IMR-90 (cell line): ENCODE measurements around the gene SGK2. TPM values are rescaled to one million over a fixed set of nuclear protein-coding genes. Genes with fewer than 3 reads are reported as not detected.

Experiments
- ATAC-seq: fragments of 200-7000 bp; cut with Tn5 transposase; 2 replicates; pipeline ENCODE4 v1.9.1; 2020; ENCODE audit warnings: low read depth, mild to moderate bottlenecking, moderate library complexity
- BruUV-seq: library from RNA; stranded (reverse); fragments of 400-500 nt; replicated peaks from 2 replicates; lab custom pipeline; 2021; lab: Mats Ljungman, UMichigan
- CTCF ChIA-PET: fragments of 300-600 bp; formaldehyde crosslinking; extraction: SDS; loops from one replicate; lab custom pipeline; 2021; ENCODE audit warnings: antibody characterized with exemption; lab: Yijun Ruan, JAX
- POLR2A ChIA-PET: fragments of 300-600 bp; sonication (Branson Sonifier 250); formaldehyde crosslinking; loops from one replicate; lab custom pipeline; 2022; ENCODE audit warnings: antibody characterized with exemption; ENCODE audit not compliant: unreplicated experiment; lab: Charles Lee
- DNase-seq: peaks from one replicate; pipeline ENCODE4 v3.0.0; 2013
- H2AFZ ChIP-seq: replicated peaks from 2 replicates; pipeline ENCODE3; 2013; ENCODE audit warnings: low read length, mild to moderate bottlenecking; ENCODE audit not compliant: poor library complexity
- H2AK5ac ChIP-seq: 2 replicates; pipeline ENCODE4 v1.6.1; 2013; ENCODE audit warnings: low read depth, low read length, inconsistent platforms
- H2AK9ac ChIP-seq: replicated peaks from 2 replicates; pipeline ENCODE3; 2013; ENCODE audit warnings: mild to moderate bottlenecking, low read depth, low read length, moderate library complexity; ENCODE audit not compliant: poor library complexity
- H2BK120ac ChIP-seq: 2 replicates; pipeline ENCODE4 v1.6.1; 2013; ENCODE audit warnings: low read depth, low read length, inconsistent platforms
- H2BK15ac ChIP-seq: 3 replicates; pipeline ENCODE4 v1.6.1; 2013; ENCODE audit warnings: low read depth, low read length, inconsistent platforms
- H2BK20ac ChIP-seq: 2 replicates; pipeline ENCODE4 v1.6.1; 2013; ENCODE audit warnings: low read depth, mild to moderate bottlenecking, inconsistent platforms, low read length, moderate library complexity
- H2BK5ac ChIP-seq: 2 replicates; pipeline ENCODE4 v1.6.1; 2013; ENCODE audit warnings: mild to moderate bottlenecking, low read depth, low read length, inconsistent platforms; ENCODE audit not compliant: poor library complexity, severe bottlenecking
- H3K14ac ChIP-seq: replicated peaks from 2 replicates; pipeline ENCODE4 v1.6.1; 2013; ENCODE audit warnings: low read depth, low read length, inconsistent platforms
- H3K18ac ChIP-seq: 2 replicates; pipeline ENCODE4 v1.6.1; 2013; ENCODE audit warnings: low read depth, low read length, control low read depth
- H3K23ac ChIP-seq: 2 replicates; pipeline ENCODE4 v1.6.1; 2013; ENCODE audit warnings: low read depth, low read length, inconsistent platforms
- H3K27ac ChIP-seq: 2 replicates; pipeline ENCODE4 v1.5.1; 2013; ENCODE audit warnings: mild to moderate bottlenecking, control low read depth, low read length; ENCODE audit not compliant: insufficient read depth
- H3K27me3 ChIP-seq: 2 replicates; pipeline ENCODE4 v1.6.1; 2013; ENCODE audit warnings: low read length; ENCODE audit not compliant: control insufficient read depth, insufficient read depth
- H3K36me3 ChIP-seq: 2 replicates; pipeline ENCODE4 v1.6.1; 2013; ENCODE audit warnings: low read length, mixed read lengths; ENCODE audit not compliant: control insufficient read depth, insufficient read depth
- H3K4ac ChIP-seq: 2 replicates; pipeline ENCODE4 v1.6.1; 2013; ENCODE audit warnings: low read depth, low read length, inconsistent platforms
- H3K4me1 ChIP-seq: 2 replicates; pipeline ENCODE4 v1.6.1; 2013; ENCODE audit warnings: low read length, mixed read lengths; ENCODE audit not compliant: control insufficient read depth, insufficient read depth
- H3K4me2 ChIP-seq: 2 replicates; pipeline ENCODE4 v1.6.1; 2013; ENCODE audit warnings: low read depth, mild to moderate bottlenecking, control low read depth, low read length, moderate library complexity
- H3K4me3 ChIP-seq: 2 replicates; pipeline ENCODE4 v1.5.1; 2013; ENCODE audit warnings: low read depth, mild to moderate bottlenecking, control low read depth, low read length, moderate library complexity; ENCODE audit not compliant: insufficient read depth
- H3K56ac ChIP-seq: 2 replicates; pipeline ENCODE4 v1.6.1; 2013; ENCODE audit warnings: low read length, inconsistent platforms; ENCODE audit not compliant: insufficient read depth; ENCODE audit errors: extremely low read depth
- H3K79me1 ChIP-seq, 2 experiments: 2 replicates each; pipeline ENCODE4 v1.6.1; 2013; ENCODE audit warnings: low read length in 2 of 2, inconsistent platforms in 1 of 2, low read depth in 1 of 2
- H3K9ac ChIP-seq: 2 replicates; pipeline ENCODE4 v1.6.1; 2013; ENCODE audit warnings: low read depth, low read length, control low read depth
- H3K9me1 ChIP-seq: 2 replicates; pipeline ENCODE4 v1.6.1; 2013; ENCODE audit warnings: low read length, inconsistent platforms; ENCODE audit not compliant: insufficient read depth
- H3K9me3 ChIP-seq: 2 replicates; pipeline ENCODE4 v1.6.1; 2013; ENCODE audit warnings: low read length; ENCODE audit not compliant: control insufficient read depth, insufficient read depth
- H4K20me1 ChIP-seq: 2 replicates; pipeline ENCODE4 v1.6.1; 2013; ENCODE audit warnings: low read length, inconsistent platforms; ENCODE audit not compliant: insufficient read depth
- H4K5ac ChIP-seq: 2 replicates; pipeline ENCODE4 v1.6.1; 2013; ENCODE audit warnings: mild to moderate bottlenecking, low read depth, low read length, control low read depth
- H4K8ac ChIP-seq, 2 experiments: 2 replicates each; pipeline ENCODE4 v1.6.1; 2013; ENCODE audit warnings: low read depth in 2 of 2, low read length in 2 of 2, control low read depth in 1 of 2, inconsistent platforms in 1 of 2
- H4K91ac ChIP-seq: 2 replicates; pipeline ENCODE4 v1.6.1; 2013; ENCODE audit warnings: low read depth, low read length, inconsistent platforms; ENCODE audit not compliant: insufficient read depth
- BHLHE40 ChIP-seq: fragments of 150-350 bp; IDR thresholded peaks from 2 replicates; pipeline ENCODE4 v1.6.1; 2016; ENCODE audit warnings: mild to moderate bottlenecking, low read depth, low read length
- CEBPB ChIP-seq: IDR thresholded peaks from 2 replicates; pipeline ENCODE4 v1.6.1; 2012; ENCODE audit warnings: low read depth, low read length, improper control_type of control experiment
- CHD1 ChIP-seq: IDR thresholded peaks from 2 replicates; pipeline ENCODE4 v1.6.1; 2012; ENCODE audit warnings: low read depth, low read length, improper control_type of control experiment
- CTCF ChIP-seq: conservative IDR thresholded peaks from 2 replicates; pipeline ENCODE4 v1.5.1; 2012; ENCODE audit warnings: mild to moderate bottlenecking, low read depth, low read length, improper control_type of control experiment
- FOS ChIP-seq: fragments of 150-350 bp; IDR thresholded peaks from 2 replicates; pipeline ENCODE4 v1.6.1; 2016; ENCODE audit warnings: low read depth, low read length
- MAFK ChIP-seq: IDR thresholded peaks from 2 replicates; pipeline ENCODE4 v1.6.1; 2012; ENCODE audit warnings: low read depth, low read length, improper control_type of control experiment
- MAZ ChIP-seq: IDR thresholded peaks from 2 replicates; pipeline ENCODE4 v1.6.1; 2012; ENCODE audit warnings: low read depth, mild to moderate bottlenecking, low read length, improper control_type of control experiment, moderate library complexity, borderline replicate concordance
- MXI1 ChIP-seq: IDR thresholded peaks from 2 replicates; pipeline ENCODE4 v1.6.1; 2012; ENCODE audit warnings: low read depth, mild to moderate bottlenecking, low read length, moderate library complexity, borderline replicate concordance
- NFE2L2 ChIP-seq: fragments of 150-350 bp; IDR thresholded peaks from 2 replicates; pipeline ENCODE4 v1.6.1; 2016; ENCODE audit warnings: low read depth, mild to moderate bottlenecking, low read length
- POLR2A ChIP-seq: IDR thresholded peaks from 2 replicates; pipeline ENCODE4 v1.6.1; 2012; ENCODE audit warnings: mild to moderate bottlenecking, low read depth, low read length
- RCOR1 ChIP-seq: IDR thresholded peaks from 2 replicates; pipeline ENCODE4 v1.6.1; 2012; ENCODE audit warnings: mild to moderate bottlenecking, low read length, improper control_type of control experiment; ENCODE audit not compliant: insufficient replicate concordance
- RFX5 ChIP-seq: IDR thresholded peaks from 2 replicates; pipeline ENCODE4 v1.8.0; 2012; ENCODE audit warnings: low read depth, mild to moderate bottlenecking, low read length, moderate library complexity
- SMC3 ChIP-seq: fragments of 150-350 bp; IDR thresholded peaks from 2 replicates; pipeline ENCODE4 v1.6.1; 2016; ENCODE audit warnings: low read depth, mild to moderate bottlenecking, antibody characterized with exemption, low read length, moderate library complexity
- WGBS, 2 experiments: methylation state at CpG; one replicate each; pipeline versions ENCODE4 v1.1.5 to v1.1.7; 2013; ENCODE audit warnings: missing lambda C conversion rate in 2 of 2; ENCODE audit not compliant: insufficient read length in 1 of 2; ENCODE audit errors: extremely low coverage in 2 of 2; 5-methylcytosine and 5-hydroxymethylcytosine counted together
- dilution Hi-C: fragments of 300-500 bp; cut with HindIII; formaldehyde crosslinking; loops from one replicate; pipeline ENCODE4 v1.14.3; 2018; ENCODE audit warnings: low sequenced_read_pairs; ENCODE audit not compliant: unreplicated experiment
- in situ Hi-C: fragments of 300-500 bp; cut with MboI; formaldehyde crosslinking; loops from 3 replicates; pipeline ENCODE4 v1.14.3; 2019; ENCODE audit warnings: low sequenced_read_pairs, inconsistent platforms, mixed read lengths
- intact Hi-C: fragments of 100-400 bp; cut with micrococcal nuclease; formaldehyde crosslinking; loops from 2 replicates; pipeline ENCODE4 v1.10.0; 2022
- polyA plus RNA-seq, 3 experiments: library from polyadenylated mRNA; depleted of rRNA; stranded (reverse); fragments of >200 nt; gene quantifications; 2 replicates each; pipeline ENCODE4 v1.2.3, GENCODE V29; 2012; ENCODE audit warnings: low replicate concordance in 1 of 3
- total RNA-seq: library from RNA; depleted of rRNA; stranded (reverse); fragments of >200 nt; gene quantifications from 2 replicates; pipeline ENCODE4 v1.2.3, GENCODE V29; 2012
- TF ChIP-seq, protein P1 (sequence below): fragments of 150-350 bp; IDR thresholded peaks from 2 replicates; pipeline ENCODE4 v1.6.1; 2016; ENCODE audit warnings: low read depth, mild to moderate bottlenecking, low read length, moderate library complexity, borderline replicate concordance
- TF ChIP-seq, protein P2 (sequence below): fragments of 150-350 bp; IDR thresholded peaks from 2 replicates; pipeline ENCODE4 v1.6.1; 2017; ENCODE audit warnings: mild to moderate bottlenecking, antibody characterized with exemption, low read length, low read depth

The SGK2 gene
- total and polyA plus RNA-seq, 2 of the 4 experiments (the other 2 are of a cell fraction), result under 0.01 to 0.10 TPM

DNA sequence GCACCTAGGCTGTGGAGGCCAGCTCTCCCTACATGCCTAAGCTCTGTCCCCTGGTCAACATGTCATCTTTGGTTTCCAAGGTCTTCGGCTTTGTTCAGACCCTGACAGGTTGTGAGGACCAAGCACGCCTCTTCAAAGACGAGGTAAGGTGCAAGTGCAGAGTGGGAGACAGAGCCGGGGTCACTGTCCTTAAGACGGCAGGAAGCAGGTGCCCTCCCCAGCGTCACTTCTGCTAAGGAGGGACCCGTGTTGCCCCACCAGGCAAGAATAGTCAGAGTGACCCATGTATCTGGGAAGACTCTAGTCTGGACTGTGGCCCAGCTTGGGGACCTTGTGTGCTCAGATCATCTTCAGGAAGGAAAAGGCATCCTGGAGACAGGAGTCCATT is 18.2 kb upstream of the SGK2 start (continued):
- no peak for TF ChIP-seq MAZ

DNA sequence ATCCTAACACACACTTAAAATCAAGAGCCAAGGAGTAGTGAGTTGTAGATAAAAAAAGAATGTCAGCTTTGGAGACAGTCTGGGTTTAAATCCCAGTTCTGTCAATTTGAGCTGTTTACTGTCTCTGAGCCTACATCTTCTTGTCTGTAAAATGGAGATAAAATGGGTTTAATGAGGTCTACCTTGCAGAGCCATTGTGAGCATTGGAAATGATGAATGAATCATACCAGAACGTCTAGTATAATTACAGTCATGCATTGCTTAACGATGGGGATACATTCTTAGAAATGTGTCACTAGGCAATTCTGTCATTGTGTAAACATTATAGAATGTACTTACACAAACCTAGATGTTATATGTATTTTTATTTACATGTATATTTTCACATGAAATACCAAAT is 17.6 kb upstream of the SGK2 start:
- CTCF ChIA-PET, result no interaction called here
- intact Hi-C loops, result no loop called here
- TF ChIP-seq FOS (peak; percentile 36; the same call in 1 of the 2 replicates), MAZ (no peak), RFX5 (no peak), RCOR1 (no peak), CEBPB (peak; percentile 90), MXI1 (no peak), CTCF (no peak), CHD1 (no peak), POLR2A (no peak), BHLHE40 (no peak), MAFK (no peak), SMC3 (no peak), NFE2L2 (no peak)
- TF ChIP-seq, protein P1, sequence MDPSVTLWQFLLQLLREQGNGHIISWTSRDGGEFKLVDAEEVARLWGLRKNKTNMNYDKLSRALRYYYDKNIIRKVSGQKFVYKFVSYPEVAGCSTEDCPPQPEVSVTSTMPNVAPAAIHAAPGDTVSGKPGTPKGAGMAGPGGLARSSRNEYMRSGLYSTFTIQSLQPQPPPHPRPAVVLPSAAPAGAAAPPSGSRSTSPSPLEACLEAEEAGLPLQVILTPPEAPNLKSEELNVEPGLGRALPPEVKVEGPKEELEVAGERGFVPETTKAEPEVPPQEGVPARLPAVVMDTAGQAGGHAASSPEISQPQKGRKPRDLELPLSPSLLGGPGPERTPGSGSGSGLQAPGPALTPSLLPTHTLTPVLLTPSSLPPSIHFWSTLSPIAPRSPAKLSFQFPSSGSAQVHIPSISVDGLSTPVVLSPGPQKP, result no peak
- TF ChIP-seq, protein P2, sequence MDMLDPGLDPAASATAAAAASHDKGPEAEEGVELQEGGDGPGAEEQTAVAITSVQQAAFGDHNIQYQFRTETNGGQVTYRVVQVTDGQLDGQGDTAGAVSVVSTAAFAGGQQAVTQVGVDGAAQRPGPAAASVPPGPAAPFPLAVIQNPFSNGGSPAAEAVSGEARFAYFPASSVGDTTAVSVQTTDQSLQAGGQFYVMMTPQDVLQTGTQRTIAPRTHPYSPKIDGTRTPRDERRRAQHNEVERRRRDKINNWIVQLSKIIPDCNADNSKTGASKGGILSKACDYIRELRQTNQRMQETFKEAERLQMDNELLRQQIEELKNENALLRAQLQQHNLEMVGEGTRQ, result no peak

More for the DNA sequence above, 17.6 kb upstream of the SGK2 start:
- no peak overlapping the region for H3K23ac ChIP-seq
- H4K5ac ChIP-seq, result no peak overlapping the region
- H3K9me1 ChIP-seq, result no peaks in the 10 kb centered on the region; the same call in 1 of the 2 replicates
- H4K91ac ChIP-seq, result no peak overlapping the region
- DNase-seq (peak; percentile 44), ATAC-seq (peak; percentile 13; the same call in 1 of the 2 replicates)
- H3K79me1 ChIP-seq, result no peaks in the 10 kb centered on the region
- dilution Hi-C loops (no loop called here), in situ Hi-C loops (no loop called here)
- POLR2A ChIA-PET, result no interaction called here
- H2BK5ac ChIP-seq, result no peak overlapping the region
- no peaks in the 10 kb centered on the region; the same call in 1 of the 2 replicates for H3K27me3 ChIP-seq
- H2AK5ac ChIP-seq, result no peak overlapping the region
- H2BK120ac ChIP-seq, result no peak overlapping the region
- H3K4ac ChIP-seq, result no peak overlapping the region
- H2AK9ac ChIP-seq, result no peak overlapping the region
- H4K20me1 ChIP-seq, result no peaks in the 10 kb centered on the region
- no TSS peak for BruUV-seq
- no peak overlapping the region for H3K9ac ChIP-seq
- no peaks in the 10 kb centered on the region for H3K9me3 ChIP-seq
- no peak overlapping the region for H4K8ac ChIP-seq
- no peaks in the 10 kb centered on the region; the same call in 1 of the 2 replicates for H3K4me1 ChIP-seq
- no peak overlapping the region for H3K4me2 ChIP-seq
- no peak overlapping the region for H2AFZ ChIP-seq
- no peak overlapping the region for H3K18ac ChIP-seq
- no peak overlapping the region for H2BK15ac ChIP-seq
- H2BK20ac ChIP-seq, result no peak overlapping the region
- H3K36me3 ChIP-seq, result no peaks in the 10 kb centered on the region; the same call in 1 of the 2 replicates
- no CpG with 5 or more reads among the region's 2 CpGs for WGBS, 2 experiments
- H3K27ac ChIP-seq, result no peak overlapping the region
- no peak overlapping the region for H3K56ac ChIP-seq
- no peak overlapping the region for H3K4me3 ChIP-seq
- H3K14ac ChIP-seq, result no peak overlapping the region
